MM.1S (cell line): ENCODE results near the gene MMP11.

Experiments
- DNase-seq: peaks from one replicate; pipeline ENCODE4 v3.0.0-alpha.2; 2015
- H2AFZ ChIP-seq: fragments of 300-600 bp; sonication (generic); 2 replicates; pipeline ENCODE4 v1.6.0; 2016; ENCODE audit warnings: antibody characterized with exemption, low read length
- H3F3A ChIP-seq: fragments of 300-600 bp; sonication (generic); 2 replicates; pipeline ENCODE4 v1.6.1; 2016; ENCODE audit warnings: mild to moderate bottlenecking, antibody characterized with exemption, low read length, moderate library complexity, mixed read lengths; ENCODE audit not compliant: insufficient read depth
- H3K27ac ChIP-seq: fragments of 300-600 bp; sonication (generic); 2 replicates; pipeline ENCODE4 v1.5.1; 2016; ENCODE audit warnings: mild to moderate bottlenecking, low read length
- H3K27me3 ChIP-seq: fragments of 300-600 bp; sonication (generic); replicated peaks from 2 replicates; pipeline ENCODE4 v1.6.0; 2016; ENCODE audit warnings: low read length; ENCODE audit not compliant: insufficient read depth
- H3K36me3 ChIP-seq: fragments of 300-600 bp; sonication (generic); replicated peaks from 2 replicates; pipeline ENCODE4 v1.6.1; 2016; ENCODE audit warnings: mild to moderate bottlenecking, low read length, mixed read lengths; ENCODE audit not compliant: insufficient read depth
- H3K4me1 ChIP-seq: fragments of 300-600 bp; sonication (generic); 2 replicates; pipeline ENCODE4 v1.6.1; 2016; ENCODE audit warnings: low read length, mixed read lengths
- H3K4me2 ChIP-seq: fragments of 300-600 bp; sonication (generic); 2 replicates; pipeline ENCODE4 v1.6.0; 2016; ENCODE audit warnings: low read depth, low read length
- H3K4me3 ChIP-seq: fragments of 300-600 bp; sonication (generic); 2 replicates; pipeline ENCODE4 v1.5.1; 2016; ENCODE audit warnings: low read length, mixed read lengths
- H3K79me2 ChIP-seq: fragments of 300-600 bp; sonication (generic); 2 replicates; pipeline ENCODE4 v1.6.1; 2016; ENCODE audit warnings: mixed run types, low read length, mixed read lengths
- H3K9ac ChIP-seq: fragments of 300-600 bp; sonication (generic); 2 replicates; pipeline ENCODE4 v1.6.1; 2016; ENCODE audit warnings: low read length, mixed read lengths
- H3K9me2 ChIP-seq: fragments of 300-600 bp; sonication (generic); replicated peaks from 2 replicates; pipeline ENCODE4 v1.6.1; 2016; ENCODE audit warnings: mild to moderate bottlenecking, low read length, mixed read lengths; ENCODE audit not compliant: insufficient read depth
- H3K9me3 ChIP-seq: fragments of 300-600 bp; sonication (generic); replicated peaks from 2 replicates; pipeline ENCODE4 v1.6.1; 2016; ENCODE audit warnings: mild to moderate bottlenecking, low read length, mixed read lengths; ENCODE audit not compliant: insufficient read depth
- H4K20me1 ChIP-seq: fragments of 300-600 bp; sonication (generic); 2 replicates; pipeline ENCODE4 v1.6.1; 2016; ENCODE audit warnings: mild to moderate bottlenecking, low read length, moderate library complexity, mixed read lengths; ENCODE audit not compliant: insufficient read depth
- CTCF ChIP-seq: fragments of 300-600 bp; sonication (generic); IDR thresholded peaks from 2 replicates; pipeline ENCODE4 v1.5.1; 2016; ENCODE audit warnings: antibody characterized with exemption, low read length, mixed read lengths
- EZH2 ChIP-seq: fragments of 300-600 bp; sonication (generic); optimal IDR thresholded peaks from 2 replicates; pipeline ENCODE3; 2017; ENCODE audit warnings: low read depth, mild to moderate bottlenecking, antibody characterized with exemption, low read length, mixed read lengths
- EZH2phosphoT487 ChIP-seq: fragments of 300-600 bp; sonication (generic); IDR thresholded peaks from 2 replicates; pipeline ENCODE4 v1.6.1; 2018; ENCODE audit warnings: antibody characterized with exemption, low read length

The MMP11 gene

GRCh38 chr22:23752090-23752691 lies 20.5 kb upstream of the MMP11 start:
- DNase-seq: no peak
- Histone ChIP-seq H3F3A (peaks cover 3% of the 10 kb centered on the region; the same call in 1 of the 2 replicates), H3K4me2 (peak overlapping the region; percentile 71; the same call in 1 of the 2 replicates), H3K9me2 (no peaks in the 10 kb centered on the region), H3K9ac (no peak overlapping the region), H3K9me3 (no peaks in the 10 kb centered on the region), H4K20me1 (no peaks in the 10 kb centered on the region), H3K4me3 (peak overlapping the region; percentile 79), H3K4me1 (peaks cover 5% of the 10 kb centered on the region; the same call in 1 of the 2 replicates), H3K27me3 (no peaks in the 10 kb centered on the region), H2AFZ (no peak overlapping the region), H3K36me3 (no peaks in the 10 kb centered on the region), H3K79me2 (no peaks in the 10 kb centered on the region), H3K27ac (no peak overlapping the region)
- TF ChIP-seq EZH2phosphoT487 (no peak), EZH2 (no peak), CTCF (no peak)

- Histone ChIP-seq H3K9me3 (no peaks in the 10 kb centered on the region), H3K27ac (no peak overlapping the region), H3K9me2 (no peaks in the 10 kb centered on the region), H3F3A (peaks cover 3% of the 10 kb centered on the region; the same call in 1 of the 2 replicates), H3K9ac (no peak overlapping the region), H3K4me2 (no peak overlapping the region), H4K20me1 (no peaks in the 10 kb centered on the region), H3K27me3 (no peaks in the 10 kb centered on the region), H2AFZ (no peak overlapping the region), H3K79me2 (no peaks in the 10 kb centered on the region), H3K4me3 (no peak overlapping the region), H3K4me1 (peaks cover 5% of the 10 kb centered on the region; the same call in 1 of the 2 replicates), H3K36me3 (no peaks in the 10 kb centered on the region)
- no peak for TF ChIP-seq EZH2
- no peak for TF ChIP-seq CTCF
- no peak for TF ChIP-seq EZH2phosphoT487
- DNase-seq: no peak
These were observed 19.9 kb upstream of the MMP11 start for GRCh38 chr22:23752750-23753149.

- Histone ChIP-seq H3K9me3 (no peaks in the 10 kb centered on the region), H3K79me2 (no peaks in the 10 kb centered on the region), H3K27me3 (no peaks in the 10 kb centered on the region), H3K4me2 (no peak overlapping the region), H3K4me3 (no peak overlapping the region), H3K9me2 (no peaks in the 10 kb centered on the region), H3K4me1 (peaks cover 5% of the 10 kb centered on the region; the same call in 1 of the 2 replicates), H3F3A (peaks cover 3% of the 10 kb centered on the region; the same call in 1 of the 2 replicates), H3K9ac (no peak overlapping the region), H4K20me1 (no peaks in the 10 kb centered on the region), H3K36me3 (no peaks in the 10 kb centered on the region), H3K27ac (no peak overlapping the region), H2AFZ (no peak overlapping the region)
- no peak for DNase-seq
- TF ChIP-seq EZH2phosphoT487 (no peak), CTCF (no peak), EZH2 (no peak)
These were observed 19.3 kb upstream of the MMP11 start for GRCh38 chr22:23753385-23753784.
